Measurements from ENCODE around the gene NPPC. TPM values are rescaled to one million over a fixed set of nuclear protein-coding genes. Genes with fewer than 3 reads are reported as not detected.
A peak's percentile ranks its signal among the peaks of the same experiment; 100 is the strongest.

NPPC gene
- total RNA-seq, 1 donor from 2014 or later = 5.7 TPM

DNA sequence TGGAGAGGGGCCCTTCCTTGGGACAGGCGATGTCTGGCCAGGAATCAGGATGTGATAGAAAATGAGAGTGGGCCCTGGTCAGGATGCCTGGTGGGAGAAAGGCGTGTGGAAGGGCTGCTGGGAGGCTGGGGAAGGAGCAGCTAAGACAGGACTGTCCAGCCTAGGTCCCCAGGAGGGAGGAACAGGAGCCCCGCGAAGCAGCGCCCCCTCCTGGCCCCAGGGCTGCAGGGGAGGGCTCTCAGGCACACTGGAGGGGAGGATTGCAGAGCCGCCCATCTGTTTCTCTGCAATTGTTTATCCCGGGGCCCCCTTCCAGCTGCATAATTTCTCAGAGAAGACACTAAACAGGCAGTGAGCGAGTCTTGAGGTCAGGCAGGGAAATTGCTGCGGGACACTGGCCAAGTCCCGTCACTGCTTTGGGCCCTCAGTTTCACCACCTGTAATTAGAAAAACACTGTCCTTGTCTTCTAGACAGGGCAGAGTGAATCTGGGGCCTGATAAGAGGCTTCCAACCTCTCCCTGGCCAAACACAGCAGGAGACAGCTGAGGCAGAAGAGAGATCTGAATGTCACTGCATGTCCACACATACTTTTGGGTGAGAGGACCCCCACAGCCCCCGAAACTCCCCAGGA, 3.9 kb upstream of the NPPC start:
- peaks cover 29 to 35% (median 34%) of the 10 kb centered on the region in 3 donors for H3K4me1 ChIP-seq (ENCODE audit: control insufficient read depth in 3 of 3, insufficient read depth in 3 of 3, low read length in 3 of 3)
- H3K9me3 ChIP-seq (ENCODE audit: control insufficient read depth in 3 of 3, low read length in 3 of 3) = no peaks in the 10 kb centered on the region
- H3K27ac ChIP-seq (ENCODE audit: low read depth, low read length) = no peak overlapping the region
- no peak overlapping the region for H3K9ac ChIP-seq (ENCODE audit: low read depth in 1 of 3, low read length in 3 of 3)
- no peaks in the 10 kb centered on the region for H3K36me3 ChIP-seq (ENCODE audit: control insufficient read depth in 3 of 3, insufficient read depth in 3 of 3, low read length in 3 of 3)
- no peak overlapping the region for H3K4me3 ChIP-seq (ENCODE audit: low read length in 3 of 3)
- H3K27me3 ChIP-seq (ENCODE audit: control insufficient read depth in 3 of 3, insufficient read depth in 3 of 3, low read length in 3 of 3) = peaks cover 39 to 58% (median 45%) of the 10 kb centered on the region in 3 donors

DNA sequence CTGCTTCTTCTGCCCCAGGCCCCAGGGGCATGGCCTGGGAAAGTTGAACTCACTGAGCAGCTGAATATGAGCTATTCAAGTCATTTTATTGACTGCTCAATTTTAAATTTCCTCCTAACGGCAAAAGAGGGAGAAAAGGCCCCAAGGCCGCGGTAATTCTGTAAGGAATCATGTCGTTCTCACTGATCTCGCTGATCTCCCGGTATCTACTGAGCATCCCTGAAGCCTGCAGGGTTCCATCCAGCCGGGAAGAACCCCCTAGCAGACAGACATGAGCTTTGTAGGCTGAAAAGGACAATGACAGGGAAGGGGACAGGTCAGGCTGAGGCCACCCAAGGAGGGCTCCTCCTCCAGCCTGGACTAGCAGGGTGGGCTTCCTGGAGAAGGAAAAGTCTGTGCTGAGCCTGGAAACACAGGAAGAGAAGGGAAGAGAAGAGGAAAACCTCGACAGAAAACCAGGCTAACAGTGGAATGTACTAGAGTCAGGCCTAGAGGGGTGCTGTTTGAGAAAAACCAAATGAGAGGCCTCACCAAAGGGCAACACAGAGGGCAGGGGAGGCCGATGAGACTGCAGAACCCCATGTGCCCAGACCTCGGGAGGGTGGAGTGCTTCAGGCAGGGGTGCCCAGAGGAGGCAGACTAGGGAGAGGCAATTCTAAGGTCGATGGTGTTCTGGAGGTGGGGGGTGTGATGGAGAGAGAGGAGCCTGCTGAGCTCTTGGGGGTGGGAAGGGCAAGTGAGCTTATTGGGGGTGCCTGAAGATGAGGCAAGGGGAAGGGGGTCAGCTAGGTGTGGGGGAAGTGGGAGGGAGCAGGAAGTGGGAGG, 2.9 kb upstream of the NPPC start:
- Histone ChIP-seq H3K36me3 (ENCODE audit: control insufficient read depth in 3 of 3, insufficient read depth in 3 of 3, low read length in 3 of 3) (no peaks in the 10 kb centered on the region), H3K27ac (ENCODE audit: low read depth, low read length) (no peak overlapping the region), H3K9me3 (ENCODE audit: control insufficient read depth in 3 of 3, low read length in 3 of 3) (no peaks in the 10 kb centered on the region), H3K4me1 (ENCODE audit: control insufficient read depth in 3 of 3, insufficient read depth in 3 of 3, low read length in 3 of 3) (peaks cover 30 to 38% (median 36%) of the 10 kb centered on the region in 3 donors), H3K27me3 (ENCODE audit: control insufficient read depth in 3 of 3, insufficient read depth in 3 of 3, low read length in 3 of 3) (peaks cover 49 to 68% (median 54%) of the 10 kb centered on the region in 3 donors), H3K9ac (ENCODE audit: low read depth in 1 of 3, low read length in 3 of 3) (no peak overlapping the region), H3K4me3 (ENCODE audit: low read length in 3 of 3) (no peak overlapping the region)

DNA sequence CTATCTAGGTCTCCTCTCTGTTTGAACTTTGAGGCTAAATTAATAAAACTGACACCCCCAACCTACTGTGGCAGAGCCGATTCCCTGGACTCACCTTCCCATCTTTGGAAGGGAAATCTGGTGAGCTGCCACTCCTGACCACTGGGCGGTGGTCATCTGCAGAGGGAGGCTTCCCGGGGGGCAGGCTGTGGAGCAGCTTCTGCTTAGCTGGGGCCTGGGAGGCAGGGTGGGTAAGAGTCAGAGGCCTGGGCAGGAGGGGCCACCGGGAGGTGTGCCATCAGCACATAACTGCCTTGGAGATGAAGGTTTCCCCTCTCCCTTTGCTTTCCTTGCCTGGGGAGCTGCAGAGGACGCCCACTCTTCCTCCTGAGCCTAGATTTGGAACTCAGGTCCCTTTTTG, 2.3 kb upstream of the NPPC start:
- Histone ChIP-seq H3K4me3 (ENCODE audit: low read length in 3 of 3) (no peak overlapping the region), H3K4me1 (ENCODE audit: control insufficient read depth in 3 of 3, insufficient read depth in 3 of 3, low read length in 3 of 3) (peaks cover 27 to 34% (median 32%) of the 10 kb centered on the region in 3 donors), H3K9me3 (ENCODE audit: control insufficient read depth in 3 of 3, low read length in 3 of 3) (no peaks in the 10 kb centered on the region), H3K36me3 (ENCODE audit: control insufficient read depth in 3 of 3, insufficient read depth in 3 of 3, low read length in 3 of 3) (no peaks in the 10 kb centered on the region), H3K27me3 (ENCODE audit: control insufficient read depth in 3 of 3, insufficient read depth in 3 of 3, low read length in 3 of 3) (peaks cover 55 to 74% (median 61%) of the 10 kb centered on the region in 3 donors), H3K9ac (ENCODE audit: low read depth in 1 of 3, low read length in 3 of 3) (no peak overlapping the region), H3K27ac (ENCODE audit: low read depth, low read length) (no peak overlapping the region)

- no peak overlapping the region for H3K4me3 ChIP-seq (ENCODE audit: low read length in 3 of 3)
- H3K27me3 ChIP-seq (ENCODE audit: control insufficient read depth in 3 of 3, insufficient read depth in 3 of 3, low read length in 3 of 3) = peaks cover 61 to 83% (median 64%) of the 10 kb centered on the region in 3 donors
- no peaks in the 10 kb centered on the region for H3K36me3 ChIP-seq (ENCODE audit: control insufficient read depth in 3 of 3, insufficient read depth in 3 of 3, low read length in 3 of 3)
- no peak overlapping the region for H3K9ac ChIP-seq (ENCODE audit: low read depth in 1 of 3, low read length in 3 of 3)
- no peak overlapping the region for H3K27ac ChIP-seq (ENCODE audit: low read depth, low read length)
- H3K4me1 ChIP-seq (ENCODE audit: control insufficient read depth in 3 of 3, insufficient read depth in 3 of 3, low read length in 3 of 3) = peaks cover 27 to 34% (median 31%) of the 10 kb centered on the region in 3 donors
- no peaks in the 10 kb centered on the region for H3K9me3 ChIP-seq (ENCODE audit: control insufficient read depth in 3 of 3, low read length in 3 of 3)
Observed at GRCh38 chr2:231927566-231927890, 1.3 kb upstream of the NPPC start.

GRCh38 chr2:231926761-231927565, 767 bp upstream of the NPPC start:
- H3K36me3 ChIP-seq (ENCODE audit: control insufficient read depth in 3 of 3, insufficient read depth in 3 of 3, low read length in 3 of 3) = no peaks in the 10 kb centered on the region
- no peak overlapping the region for H3K9ac ChIP-seq (ENCODE audit: low read depth in 1 of 3, low read length in 3 of 3)
- H3K4me3 ChIP-seq (ENCODE audit: low read length in 3 of 3) = peak overlapping the region in 2 of 3 donors; percentile 62 to 70
- no peaks in the 10 kb centered on the region for H3K9me3 ChIP-seq (ENCODE audit: control insufficient read depth in 3 of 3, low read length in 3 of 3)
- H3K27me3 ChIP-seq (ENCODE audit: control insufficient read depth in 3 of 3, insufficient read depth in 3 of 3, low read length in 3 of 3) = peaks cover 64 to 88% (median 70%) of the 10 kb centered on the region in 3 donors
- H3K27ac ChIP-seq (ENCODE audit: low read depth, low read length) = no peak overlapping the region
- H3K4me1 ChIP-seq (ENCODE audit: control insufficient read depth in 3 of 3, insufficient read depth in 3 of 3, low read length in 3 of 3) = peaks cover 27 to 32% (median 31%) of the 10 kb centered on the region in 3 donors

DNA sequence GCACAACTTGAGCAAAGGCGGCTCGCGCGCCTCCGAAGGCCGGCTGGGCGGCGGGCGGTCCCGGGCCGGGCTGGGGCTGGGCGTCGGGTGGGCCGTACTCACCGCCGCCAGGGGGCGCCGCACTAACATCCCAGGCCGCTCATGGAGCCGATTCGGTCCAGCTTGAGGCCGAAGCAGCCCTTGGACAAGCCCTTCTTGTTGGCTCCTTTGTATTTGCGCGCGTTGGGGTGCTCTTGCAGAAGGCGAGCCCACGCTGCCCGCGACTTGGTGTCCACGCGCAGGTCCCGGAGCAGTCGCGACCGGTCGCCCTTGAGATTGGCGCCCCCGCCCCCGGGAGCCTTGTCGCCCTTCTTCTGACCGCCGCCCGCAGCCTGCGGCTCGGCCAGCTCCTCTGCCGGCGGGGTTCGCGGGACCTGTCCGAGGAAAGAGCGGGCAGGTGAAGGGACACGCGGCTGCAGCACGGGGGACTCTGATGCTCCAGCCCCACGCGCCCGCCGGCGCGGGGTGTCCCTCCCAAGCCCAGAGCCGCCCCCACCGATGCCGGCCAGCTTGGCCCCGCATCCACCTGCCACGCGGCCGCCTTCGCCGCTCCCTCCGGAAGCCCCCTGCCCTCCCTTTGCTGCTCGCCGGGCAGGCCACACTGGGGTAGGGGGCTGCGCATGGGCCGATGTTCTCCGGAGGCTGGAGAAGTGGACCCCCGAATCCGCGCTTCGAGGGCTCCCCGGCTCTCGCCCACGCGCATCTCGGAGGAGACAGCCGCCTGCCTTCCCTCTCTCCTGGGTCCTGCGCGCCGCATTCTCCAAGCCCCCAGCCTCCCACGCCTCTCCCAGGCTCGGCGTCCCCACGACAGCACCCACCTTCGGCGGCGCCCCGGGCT, 655 bp downstream of the NPPC start:
- H3K9me3 ChIP-seq (ENCODE audit: control insufficient read depth in 3 of 3, low read length in 3 of 3) = no peaks in the 10 kb centered on the region
- H3K27ac ChIP-seq (ENCODE audit: low read depth, low read length) = no peak overlapping the region
- H3K4me1 ChIP-seq (ENCODE audit: control insufficient read depth in 3 of 3, insufficient read depth in 3 of 3, low read length in 3 of 3) = peaks cover 27 to 30% (median 29%) of the 10 kb centered on the region in 3 donors
- H3K9ac ChIP-seq (ENCODE audit: low read depth in 1 of 3, low read length in 3 of 3) = peak overlapping the region in 1 of 3 donors; percentile 25
- H3K27me3 ChIP-seq (ENCODE audit: control insufficient read depth in 3 of 3, insufficient read depth in 3 of 3, low read length in 3 of 3) = peaks cover 64 to 82% (median 72%) of the 10 kb centered on the region in 3 donors
- no peaks in the 10 kb centered on the region for H3K36me3 ChIP-seq (ENCODE audit: control insufficient read depth in 3 of 3, insufficient read depth in 3 of 3, low read length in 3 of 3)
- peak overlapping the region; percentile 23 to 70 (median 62) for H3K4me3 ChIP-seq (ENCODE audit: low read length in 3 of 3)

DNA sequence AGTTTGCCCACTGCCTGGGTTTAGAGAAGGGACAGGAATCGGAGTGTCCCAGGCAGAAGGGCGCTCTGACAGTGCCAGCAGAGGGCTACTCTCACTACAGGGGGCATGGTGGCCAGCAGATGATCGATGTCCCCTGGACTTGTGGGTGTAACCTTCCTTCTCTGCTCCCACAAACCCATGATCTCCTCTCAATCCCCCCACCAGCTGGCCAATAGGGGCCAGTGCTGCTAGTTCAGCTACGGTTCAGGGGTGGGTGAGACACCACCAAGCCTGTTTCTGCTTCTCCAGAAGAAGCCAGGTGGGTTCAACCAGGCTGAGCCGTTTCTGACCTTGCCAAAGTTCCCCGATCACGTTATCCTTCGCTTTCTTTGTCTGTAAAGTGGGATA, 1.3 kb downstream of the NPPC start:
- H3K4me3 ChIP-seq (ENCODE audit: low read length in 3 of 3) = no peak overlapping the region
- H3K27ac ChIP-seq (ENCODE audit: low read depth, low read length) = no peak overlapping the region
- H3K4me1 ChIP-seq (ENCODE audit: control insufficient read depth in 3 of 3, insufficient read depth in 3 of 3, low read length in 3 of 3) = peaks cover 27 to 29% (median 27%) of the 10 kb centered on the region in 3 donors
- no peaks in the 10 kb centered on the region for H3K9me3 ChIP-seq (ENCODE audit: control insufficient read depth in 3 of 3, low read length in 3 of 3)
- H3K9ac ChIP-seq (ENCODE audit: low read depth in 1 of 3, low read length in 3 of 3) = peak overlapping the region in 1 of 3 donors; percentile 25
- peaks cover 62 to 84% (median 76%) of the 10 kb centered on the region in 3 donors for H3K27me3 ChIP-seq (ENCODE audit: control insufficient read depth in 3 of 3, insufficient read depth in 3 of 3, low read length in 3 of 3)
- H3K36me3 ChIP-seq (ENCODE audit: control insufficient read depth in 3 of 3, insufficient read depth in 3 of 3, low read length in 3 of 3) = no peaks in the 10 kb centered on the region

DNA sequence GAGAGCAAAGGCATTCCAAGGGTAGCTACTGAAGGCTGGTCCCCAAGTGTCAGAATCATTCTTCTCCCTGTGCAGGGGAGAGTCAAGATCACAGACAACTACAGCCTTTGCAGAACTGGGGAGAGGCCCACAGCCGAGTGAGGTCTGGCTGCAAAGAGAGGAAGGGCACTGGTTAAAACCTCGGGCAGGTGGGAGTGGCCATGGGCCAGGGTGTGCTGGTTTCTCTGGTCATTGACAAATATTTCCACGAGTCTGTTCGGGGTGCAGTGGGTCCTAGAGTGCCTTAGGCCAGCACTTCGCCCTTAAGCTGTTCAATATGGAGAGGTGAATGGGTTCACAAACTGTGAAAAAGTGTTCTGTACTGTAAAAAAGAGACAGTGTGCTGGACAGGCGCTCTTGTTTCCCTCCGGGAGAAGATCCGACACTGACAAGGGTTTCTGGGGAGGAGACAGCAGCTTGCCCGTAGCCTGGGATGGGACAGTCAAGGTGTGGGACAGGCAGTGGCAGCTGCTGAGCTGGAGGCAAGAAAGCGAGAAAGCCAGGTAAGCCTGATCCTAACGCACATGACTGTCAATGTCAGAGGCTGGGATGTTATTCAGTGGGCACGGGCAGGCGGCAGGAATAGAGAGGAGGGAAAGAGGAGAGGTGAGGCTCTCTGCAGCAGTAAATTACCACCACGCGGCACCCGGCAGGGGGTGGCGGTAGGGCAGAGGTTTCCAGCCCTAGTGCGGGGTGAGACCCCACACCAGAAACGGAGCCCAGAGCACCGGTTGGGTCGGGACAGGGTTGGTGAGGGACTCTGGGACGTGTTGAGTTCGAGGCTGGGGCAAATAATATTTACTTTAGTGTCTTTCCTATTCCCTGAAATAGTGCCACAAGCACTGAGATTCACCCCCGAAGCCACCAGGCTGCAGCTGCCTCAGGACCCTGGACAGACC, 2.0 kb downstream of the NPPC start:
- H3K27ac ChIP-seq (ENCODE audit: low read depth, low read length) = no peak overlapping the region
- peaks cover 56 to 83% (median 76%) of the 10 kb centered on the region in 3 donors for H3K27me3 ChIP-seq (ENCODE audit: control insufficient read depth in 3 of 3, insufficient read depth in 3 of 3, low read length in 3 of 3)
- peaks cover 25 to 27% (median 27%) of the 10 kb centered on the region in 3 donors for H3K4me1 ChIP-seq (ENCODE audit: control insufficient read depth in 3 of 3, insufficient read depth in 3 of 3, low read length in 3 of 3)
- H3K9me3 ChIP-seq (ENCODE audit: control insufficient read depth in 3 of 3, low read length in 3 of 3) = no peaks in the 10 kb centered on the region
- no peak overlapping the region for H3K4me3 ChIP-seq (ENCODE audit: low read length in 3 of 3)
- no peak overlapping the region for H3K9ac ChIP-seq (ENCODE audit: low read depth in 1 of 3, low read length in 3 of 3)
- H3K36me3 ChIP-seq (ENCODE audit: control insufficient read depth in 3 of 3, insufficient read depth in 3 of 3, low read length in 3 of 3) = no peaks in the 10 kb centered on the region

Measured in skeletal muscle tissue (tissue), 4 donors.